Mucosa of rectum (tissue), 2 donors: ENCODE data around the gene LMCD1.

Experiments used
- H3K27ac ChIP-seq, 2 donors: one replicate each; pipeline ENCODE4 v1.7.0; 2013; ENCODE audit warnings: inconsistent platforms in 2 of 2, low read depth in 2 of 2, low read length in 2 of 2
- H3K27me3 ChIP-seq, 2 donors: one replicate each; pipeline ENCODE4 v1.7.0; 2013; ENCODE audit warnings: low read length in 2 of 2; ENCODE audit not compliant: control insufficient read depth in 2 of 2, insufficient read depth in 2 of 2
- H3K36me3 ChIP-seq, 2 donors: one replicate each; pipeline ENCODE4 v1.7.0; 2013; ENCODE audit warnings: low read length in 2 of 2; ENCODE audit not compliant: control insufficient read depth in 2 of 2, insufficient read depth in 2 of 2
- H3K4me1 ChIP-seq, 2 donors: one replicate each; pipeline ENCODE4 v1.7.0; 2013; ENCODE audit warnings: low read length in 2 of 2, mild to moderate bottlenecking in 1 of 2; ENCODE audit not compliant: control insufficient read depth in 2 of 2, insufficient read depth in 2 of 2
- H3K4me3 ChIP-seq, 2 donors: one replicate each; pipeline ENCODE4 v1.7.0; 2013; ENCODE audit warnings: low read length in 2 of 2
- H3K9ac ChIP-seq, 2 donors: one replicate each; pipeline ENCODE4 v1.7.0; 2013; ENCODE audit warnings: low read length in 2 of 2, low read depth in 1 of 2, mild to moderate bottlenecking in 1 of 2
- H3K9me3 ChIP-seq, 2 donors: one replicate each; pipeline ENCODE4 v1.7.0; 2013; ENCODE audit warnings: low read length in 2 of 2; ENCODE audit not compliant: control insufficient read depth in 2 of 2
- donor health status: healthy.
- donor health status: Normal muscosa, but diverticular disease.

Gene LMCD1

DNA sequence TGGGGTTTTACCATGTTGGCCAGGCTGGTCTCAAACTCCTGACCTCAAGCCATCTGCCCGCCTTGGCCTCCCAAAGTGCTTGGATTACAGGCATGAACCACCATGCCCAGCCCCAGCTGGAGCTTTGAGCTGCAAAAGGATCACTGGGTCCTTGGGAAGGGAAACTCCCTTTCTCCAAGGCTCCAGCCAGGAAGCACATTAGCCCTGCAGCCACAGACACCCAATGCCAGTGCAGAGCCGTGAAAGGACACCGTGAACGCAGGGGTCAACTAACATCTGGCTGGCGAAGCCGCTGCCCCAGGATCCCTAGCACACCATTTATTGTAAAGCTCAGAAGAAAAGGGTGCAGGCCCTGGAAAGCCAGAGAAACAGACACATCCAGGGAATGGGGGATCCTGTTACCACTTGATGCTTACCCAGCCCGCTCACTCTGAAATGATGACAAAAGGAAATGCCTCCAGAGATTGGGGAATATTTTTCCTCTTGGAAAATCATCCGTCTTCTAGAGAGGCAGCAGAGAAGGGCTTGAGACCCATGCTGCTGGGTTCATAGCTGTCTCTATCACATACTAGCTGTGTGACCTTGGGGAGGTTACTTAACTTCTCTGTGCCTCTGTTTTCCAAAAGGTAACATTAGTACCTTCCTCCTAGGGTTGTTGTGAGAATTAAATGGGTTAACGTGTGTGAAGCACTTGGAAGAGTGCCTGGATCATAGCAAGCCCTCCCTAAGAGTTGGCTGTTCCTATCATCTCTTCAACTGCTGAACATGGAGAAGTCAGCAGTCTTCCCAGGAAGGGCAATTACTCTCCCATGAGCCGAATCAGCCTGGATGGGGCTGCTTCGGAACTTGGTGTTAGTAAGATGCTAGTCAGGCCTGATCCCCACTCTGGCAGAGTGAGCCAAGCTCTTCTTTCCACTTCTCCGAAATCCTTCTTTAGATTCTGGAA is 40.8 kb downstream of the LMCD1 start:
- Histone ChIP-seq H3K36me3 (no peaks in the 10 kb centered on the region), H3K27ac (no peak overlapping the region), H3K9ac (no peak overlapping the region), H3K27me3 (no peaks in the 10 kb centered on the region), H3K4me1 (no peaks in the 10 kb centered on the region), H3K9me3 (no peaks in the 10 kb centered on the region), H3K4me3 (no peak overlapping the region)

GRCh38 chr3:8546609-8547008 is 45.0 kb downstream of the LMCD1 start:
- no peaks in the 10 kb centered on the region for H3K4me1 ChIP-seq
- no peak overlapping the region for H3K9ac ChIP-seq
- no peak overlapping the region for H3K4me3 ChIP-seq
- no peaks in the 10 kb centered on the region for H3K9me3 ChIP-seq
- no peaks in the 10 kb centered on the region for H3K27me3 ChIP-seq
- H3K27ac ChIP-seq: no peak overlapping the region
- H3K36me3 ChIP-seq: peaks cover 0 to 3% of the 10 kb centered on the region in 2 donors

DNA sequence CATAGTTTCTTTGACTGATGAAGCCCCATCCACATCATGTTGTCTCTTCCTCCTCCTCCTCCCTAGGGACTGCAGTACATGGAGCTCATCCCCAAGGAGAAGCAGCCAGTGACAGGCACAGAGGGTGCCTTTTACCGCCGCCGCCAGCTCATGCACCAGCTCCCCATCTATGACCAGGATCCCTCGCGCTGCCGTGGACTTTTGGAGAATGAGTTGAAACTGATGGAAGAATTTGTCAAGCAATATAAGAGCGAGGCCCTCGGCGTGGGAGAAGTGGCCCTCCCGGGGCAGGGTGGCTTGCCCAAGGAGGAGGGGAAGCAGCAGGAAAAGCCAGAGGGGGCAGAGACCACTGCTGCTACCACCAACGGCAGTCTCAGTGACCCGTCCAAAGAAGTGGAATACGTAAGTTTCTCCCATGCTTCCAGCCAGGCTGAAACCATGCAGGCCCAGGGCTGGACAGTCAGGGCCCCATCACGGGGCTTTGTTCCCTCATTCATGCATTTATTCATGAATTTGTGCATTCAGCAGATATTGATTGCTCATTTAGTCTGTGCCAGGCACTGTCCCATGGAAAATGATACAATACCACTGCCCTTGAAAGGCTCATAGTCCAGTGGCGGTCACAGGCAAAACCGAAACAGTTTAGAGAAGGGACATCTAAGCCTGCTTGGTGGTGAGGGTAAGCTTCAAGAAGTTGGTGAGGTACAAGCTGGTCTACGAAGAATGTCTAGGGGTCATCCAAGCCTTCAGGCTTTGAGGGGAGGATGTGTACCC is 47.1 kb downstream of the LMCD1 start:
- no peak overlapping the region for H3K9ac ChIP-seq
- H3K4me1 ChIP-seq: no peaks in the 10 kb centered on the region
- H3K36me3 ChIP-seq: peaks cover 0 to 5% of the 10 kb centered on the region in 2 donors
- no peaks in the 10 kb centered on the region for H3K27me3 ChIP-seq
- no peaks in the 10 kb centered on the region for H3K9me3 ChIP-seq
- H3K27ac ChIP-seq: no peak overlapping the region
- no peak overlapping the region for H3K4me3 ChIP-seq

DNA sequence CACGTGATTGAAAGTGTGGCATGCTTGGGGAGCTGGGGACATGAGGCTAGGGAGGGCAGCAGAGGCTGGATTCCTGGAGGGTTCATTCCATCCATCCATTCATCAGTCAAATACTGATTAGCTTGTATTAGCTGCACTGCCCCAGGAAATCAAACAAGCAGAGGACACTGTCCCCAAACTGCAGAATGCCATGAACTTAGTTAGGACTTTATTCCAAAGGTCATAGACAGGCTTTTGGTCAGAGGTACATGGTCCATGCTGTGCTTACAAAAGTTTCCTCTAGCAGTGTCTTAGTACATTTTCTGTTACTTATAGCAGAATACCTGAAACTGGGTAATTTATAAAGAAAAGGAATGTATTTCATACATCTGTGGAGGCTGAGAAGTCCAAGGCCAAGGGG is 47.7 kb downstream of the LMCD1 start:
- no peaks in the 10 kb centered on the region for H3K27me3 ChIP-seq
- H3K4me1 ChIP-seq: no peaks in the 10 kb centered on the region
- H3K9me3 ChIP-seq: no peaks in the 10 kb centered on the region
- H3K9ac ChIP-seq: no peak overlapping the region
- no peak overlapping the region for H3K4me3 ChIP-seq
- H3K36me3 ChIP-seq: peaks cover 0 to 5% of the 10 kb centered on the region in 2 donors
- H3K27ac ChIP-seq: no peak overlapping the region

- Histone ChIP-seq H3K36me3 (peaks cover 0 to 5% of the 10 kb centered on the region in 2 donors), H3K4me1 (no peaks in the 10 kb centered on the region), H3K27me3 (no peaks in the 10 kb centered on the region), H3K4me3 (no peak overlapping the region), H3K9me3 (no peaks in the 10 kb centered on the region), H3K27ac (no peak overlapping the region), H3K9ac (no peak overlapping the region)
Measured at GRCh38 chr3:8550611-8551010, 49.0 kb downstream of the LMCD1 start.

DNA sequence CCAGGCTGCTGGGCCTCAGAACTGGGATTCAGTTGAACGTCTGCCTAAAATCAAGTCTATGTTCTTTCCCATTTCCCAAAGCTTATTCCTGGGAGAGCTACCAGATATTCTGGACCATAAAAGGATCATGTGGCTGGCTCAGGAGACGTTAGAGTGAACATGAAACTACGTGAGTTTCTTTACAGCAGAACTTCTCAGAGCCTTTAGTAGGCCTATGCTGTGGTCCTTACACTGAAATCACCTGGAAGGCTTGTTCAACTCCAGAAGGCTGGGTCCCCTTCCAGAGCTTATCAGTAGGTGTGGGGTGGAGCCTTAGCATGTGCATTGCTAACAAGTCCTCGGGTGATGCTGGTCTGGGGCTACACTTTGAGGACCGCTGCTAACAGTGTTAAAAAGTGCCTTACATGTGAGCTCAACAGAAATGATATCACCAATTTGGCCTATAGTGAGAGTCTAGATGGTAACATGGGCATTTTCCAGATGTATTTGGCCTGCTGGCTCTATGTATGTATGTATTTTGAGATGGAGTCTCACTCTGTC is 50.7 kb downstream of the LMCD1 start:
- H3K9me3 ChIP-seq: no peaks in the 10 kb centered on the region
- H3K27me3 ChIP-seq: no peaks in the 10 kb centered on the region
- no peak overlapping the region for H3K4me3 ChIP-seq
- H3K4me1 ChIP-seq: no peaks in the 10 kb centered on the region
- H3K36me3 ChIP-seq: peaks cover 0 to 5% of the 10 kb centered on the region in 2 donors
- H3K9ac ChIP-seq: no peak overlapping the region
- H3K27ac ChIP-seq: no peak overlapping the region

- H3K9ac ChIP-seq: no peak overlapping the region
- H3K4me1 ChIP-seq: peaks cover 0 to 3% of the 10 kb centered on the region in 2 donors
- no peak overlapping the region for H3K4me3 ChIP-seq
- no peak overlapping the region for H3K27ac ChIP-seq
- H3K9me3 ChIP-seq: no peaks in the 10 kb centered on the region
- peaks cover 0 to 2% of the 10 kb centered on the region in 2 donors for H3K36me3 ChIP-seq
- no peaks in the 10 kb centered on the region for H3K27me3 ChIP-seq
Measured at GRCh38 chr3:8553405-8553804, 51.8 kb downstream of the LMCD1 start.

GRCh38 chr3:8554696-8555095 is 53.1 kb downstream of the LMCD1 start:
- peaks cover 0 to 3% of the 10 kb centered on the region in 2 donors for H3K4me1 ChIP-seq
- no peak overlapping the region for H3K4me3 ChIP-seq
- peaks cover 0 to 2% of the 10 kb centered on the region in 2 donors for H3K36me3 ChIP-seq
- peak overlapping the region in 1 of 2 donors; percentile 56 for H3K27ac ChIP-seq
- no peak overlapping the region for H3K9ac ChIP-seq
- no peaks in the 10 kb centered on the region for H3K9me3 ChIP-seq
- H3K27me3 ChIP-seq: no peaks in the 10 kb centered on the region

DNA sequence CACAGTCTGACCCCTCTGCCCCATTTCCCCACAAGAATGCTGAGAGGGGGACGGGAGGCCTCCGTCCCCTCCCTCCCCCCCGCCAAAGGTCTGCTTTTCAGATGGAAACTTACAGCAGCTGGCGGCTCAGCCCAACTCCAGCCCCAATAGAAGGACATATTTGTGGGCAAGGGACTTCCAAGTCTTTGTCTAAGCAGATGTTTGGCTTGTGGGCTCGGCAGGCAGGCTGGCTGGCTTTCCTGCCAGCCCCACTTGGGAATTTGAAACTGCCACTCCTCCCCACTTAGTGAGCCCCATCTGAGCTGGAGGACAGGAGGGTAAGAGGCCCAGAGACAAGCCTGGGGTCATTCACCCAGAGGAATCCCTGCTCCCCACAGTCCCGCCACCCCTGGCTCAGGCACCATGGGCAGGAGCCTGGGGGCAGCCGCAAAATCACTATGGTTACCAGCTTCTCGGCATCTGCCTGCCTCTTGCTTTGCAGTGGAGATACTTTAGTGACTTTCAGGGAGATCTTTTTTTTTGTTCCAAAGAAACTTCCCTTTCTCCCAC is 53.6 kb downstream of the LMCD1 start:
- H3K27me3 ChIP-seq: no peaks in the 10 kb centered on the region
- peak overlapping the region in 1 of 2 donors; percentile 7 for H3K9ac ChIP-seq
- H3K27ac ChIP-seq: peak overlapping the region; percentile 48 to 56
- H3K4me3 ChIP-seq: no peak overlapping the region
- peaks cover 0 to 2% of the 10 kb centered on the region in 2 donors for H3K36me3 ChIP-seq
- peaks cover 0 to 3% of the 10 kb centered on the region in 2 donors for H3K4me1 ChIP-seq
- no peaks in the 10 kb centered on the region for H3K9me3 ChIP-seq
